HEK293 (cell line): ENCODE data around the gene SLC7A14.

Experiments used
- TCF7L2 ChIP-seq: IDR thresholded peaks from 2 replicates; pipeline ENCODE4 v1.6.1; 2011; ENCODE audit warnings: low read depth, mild to moderate bottlenecking, inconsistent platforms, low read length, moderate library complexity, borderline replicate concordance
- ZNF391 ChIP-seq: fragments of 450-650 bp; formaldehyde crosslinking; IDR thresholded peaks from 2 replicates; pipeline ENCODE4 v1.5.1; 2016; ENCODE audit warnings: low read depth, missing biosample characterization, missing genetic modification characterization, borderline replicate concordance
- TF ChIP-seq, protein P1 (sequence below): fragments of 450-650 bp; formaldehyde crosslinking; IDR thresholded peaks from 2 replicates; pipeline ENCODE4 v1.5.1; 2016; ENCODE audit warnings: missing biosample characterization, missing genetic modification characterization, low read depth

DNA sequence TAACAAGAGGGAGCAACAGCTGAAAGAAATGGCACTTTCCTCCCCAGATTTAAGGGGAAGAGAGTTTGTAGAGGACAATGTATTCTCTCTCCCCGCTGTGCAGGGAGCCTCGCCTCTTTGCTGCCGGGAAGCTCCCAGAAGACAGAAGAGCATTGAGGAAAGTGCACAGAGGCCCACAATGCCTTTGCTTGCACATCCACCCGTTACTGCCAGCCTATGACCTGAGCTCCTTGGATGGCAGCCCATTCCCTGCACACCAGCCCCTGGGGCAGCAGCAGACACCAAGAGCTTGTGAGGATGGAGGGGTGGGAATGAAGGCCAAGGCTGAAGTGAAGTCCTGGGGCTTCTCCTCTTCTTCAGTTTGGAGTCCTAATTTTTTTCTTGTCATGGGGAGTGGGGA is 100.2 kb downstream of the SLC7A14 start:
- TF ChIP-seq TCF7L2 (no peak), ZNF391 (tag by site-specific recombination) (no peak)
- TF ChIP-seq, protein P1, sequence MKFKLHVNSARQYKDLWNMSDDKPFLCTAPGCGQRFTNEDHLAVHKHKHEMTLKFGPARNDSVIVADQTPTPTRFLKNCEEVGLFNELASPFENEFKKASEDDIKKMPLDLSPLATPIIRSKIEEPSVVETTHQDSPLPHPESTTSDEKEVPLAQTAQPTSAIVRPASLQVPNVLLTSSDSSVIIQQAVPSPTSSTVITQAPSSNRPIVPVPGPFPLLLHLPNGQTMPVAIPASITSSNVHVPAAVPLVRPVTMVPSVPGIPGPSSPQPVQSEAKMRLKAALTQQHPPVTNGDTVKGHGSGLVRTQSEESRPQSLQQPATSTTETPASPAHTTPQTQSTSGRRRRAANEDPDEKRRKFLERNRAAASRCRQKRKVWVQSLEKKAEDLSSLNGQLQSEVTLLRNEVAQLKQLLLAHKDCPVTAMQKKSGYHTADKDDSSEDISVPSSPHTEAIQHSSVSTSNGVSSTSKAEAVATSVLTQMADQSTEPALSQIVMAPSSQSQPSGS: no peak
